ENCODE results near the gene FNDC3A.
"Not testable (repeated sequence)": the region's sequence is repeated elsewhere in the genome, so short reads cannot be mapped to it uniquely, and the experiment has no call there.

DNA sequence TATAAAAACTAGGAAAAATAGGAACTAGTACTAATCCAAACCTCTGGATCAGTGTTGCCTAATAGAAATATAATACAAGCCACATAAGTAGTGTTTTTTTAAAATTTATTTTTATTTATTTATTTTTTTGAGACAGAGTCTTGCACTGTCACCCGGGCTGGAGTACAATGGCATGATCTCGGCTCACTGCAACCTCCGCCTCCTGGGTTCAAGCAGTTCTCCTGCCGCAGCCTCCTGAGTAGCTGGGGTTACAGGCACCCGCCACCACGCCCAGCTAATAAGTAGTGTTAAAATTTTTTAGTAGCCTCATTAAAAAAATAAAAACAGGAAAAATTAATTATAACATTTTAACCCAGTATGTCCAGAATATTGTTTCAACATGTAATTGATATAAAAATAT lies 94.3 kb downstream of the FNDC3A start:
- TF ChIP-seq CTCF, POLR2A (IDR thresholded peaks at IDR 0.05): not testable (repeated sequence)
